ENCODE results near the gene PGBD2.

PGBD2 gene

GRCh38 chr1:248891758-248892157 lies 14.3 kb upstream of the PGBD2 start:
- TF ChIP-seq ZFX (IDR thresholded peaks at IDR 0.05; ENCODE audit: borderline replicate concordance) (no peak), CTCF (IDR thresholded peaks at IDR 0.05) (no peak)
- no peak overlapping the region for H3K27ac ChIP-seq

- H3K27ac ChIP-seq, result no peak overlapping the region
- TF ChIP-seq ZFX (IDR thresholded peaks at IDR 0.05; ENCODE audit: borderline replicate concordance) (no peak), CTCF (IDR thresholded peaks at IDR 0.05) (no peak)
These were observed 13.4 kb upstream of the PGBD2 start for GRCh38 chr1:248892590-248892989.

GRCh38 chr1:248894837-248895236 lies 11.2 kb upstream of the PGBD2 start:
- TF ChIP-seq ZFX (IDR thresholded peaks at IDR 0.05; ENCODE audit: borderline replicate concordance) (no peak), CTCF (IDR thresholded peaks at IDR 0.05) (no peak)
- H3K27ac ChIP-seq, result no peak overlapping the region

GRCh38 chr1:248897412-248898337 lies 8.4 kb upstream of the PGBD2 start:
- no peak for TF ChIP-seq ZFX (IDR thresholded peaks at IDR 0.05; ENCODE audit: borderline replicate concordance)
- no peak for TF ChIP-seq CTCF (IDR thresholded peaks at IDR 0.05)
- no peak overlapping the region for H3K27ac ChIP-seq

- no peak overlapping the region for H3K27ac ChIP-seq
- no peak for TF ChIP-seq CTCF (IDR thresholded peaks at IDR 0.05)
- TF ChIP-seq ZFX (IDR thresholded peaks at IDR 0.05; ENCODE audit: borderline replicate concordance), result no peak
These were observed 5.4 kb upstream of the PGBD2 start for GRCh38 chr1:248900637-248901036.

GRCh38 chr1:248901578-248901977 lies 4.5 kb upstream of the PGBD2 start:
- H3K27ac ChIP-seq, result no peak overlapping the region
- no peak for TF ChIP-seq CTCF (IDR thresholded peaks at IDR 0.05)
- TF ChIP-seq ZFX (IDR thresholded peaks at IDR 0.05; ENCODE audit: borderline replicate concordance), result no peak
